Rectal smooth muscle tissue (tissue), 1 donor: ENCODE measurements around the gene TMEM213.

Source experiments
- H3K27ac ChIP-seq: one replicate; pipeline ENCODE4 v1.7.0; 2013; ENCODE audit warnings: low read depth, low read length, inconsistent platforms
- H3K27me3 ChIP-seq: one replicate; pipeline ENCODE4 v1.7.0; 2013; ENCODE audit warnings: low read length; ENCODE audit not compliant: control insufficient read depth, insufficient read depth
- H3K36me3 ChIP-seq: one replicate; pipeline ENCODE4 v1.7.0; 2013; ENCODE audit warnings: low read length; ENCODE audit not compliant: control insufficient read depth, insufficient read depth
- H3K4me1 ChIP-seq: one replicate; pipeline ENCODE4 v1.7.0; 2013; ENCODE audit warnings: low read length; ENCODE audit not compliant: control insufficient read depth, insufficient read depth
- H3K4me3 ChIP-seq: one replicate; pipeline ENCODE4 v1.7.0; 2013; ENCODE audit warnings: low read length
- H3K9ac ChIP-seq: one replicate; pipeline ENCODE4 v1.7.0; 2013; ENCODE audit warnings: low read length

Gene TMEM213

GRCh38 chr7:138872576-138872975, 74.8 kb downstream of the TMEM213 start:
- Histone ChIP-seq H3K9ac (no peak overlapping the region), H3K27me3 (no peaks in the 10 kb centered on the region), H3K4me3 (no peak overlapping the region), H3K27ac (no peak overlapping the region), H3K36me3 (peaks cover 3% of the 10 kb centered on the region), H3K4me1 (no peaks in the 10 kb centered on the region)

GRCh38 chr7:138873220-138873892, 75.6 kb downstream of the TMEM213 start:
- H3K27ac ChIP-seq = no peak overlapping the region
- no peaks in the 10 kb centered on the region for H3K4me1 ChIP-seq
- no peak overlapping the region for H3K4me3 ChIP-seq
- H3K9ac ChIP-seq = no peak overlapping the region
- H3K27me3 ChIP-seq = no peaks in the 10 kb centered on the region
- H3K36me3 ChIP-seq = peaks cover 3% of the 10 kb centered on the region

DNA sequence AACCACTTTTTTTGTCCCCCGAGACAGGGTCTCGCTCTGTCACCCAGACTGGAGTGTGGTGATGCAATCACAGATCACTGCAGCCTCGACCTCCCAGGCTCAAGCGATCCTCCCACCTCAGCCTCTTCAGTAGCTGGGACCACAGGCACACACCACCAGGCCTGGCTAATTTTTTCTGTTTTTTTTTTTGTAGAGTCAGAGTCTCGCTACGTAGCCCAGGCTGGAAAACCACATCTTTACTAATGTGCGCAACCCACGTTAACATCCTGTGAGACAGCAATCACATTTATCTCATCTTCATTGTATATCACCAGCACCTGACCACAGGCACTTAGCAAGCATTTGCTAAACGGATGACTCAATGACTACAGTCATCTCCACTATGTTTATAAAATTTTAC, 78.0 kb downstream of the TMEM213 start:
- Histone ChIP-seq H3K27me3 (no peaks in the 10 kb centered on the region), H3K4me3 (no peak overlapping the region), H3K36me3 (no peaks in the 10 kb centered on the region), H3K4me1 (no peaks in the 10 kb centered on the region), H3K9ac (no peak overlapping the region), H3K27ac (no peak overlapping the region)

GRCh38 chr7:138876326-138876725, 78.5 kb downstream of the TMEM213 start:
- Histone ChIP-seq H3K4me3 (no peak overlapping the region), H3K27me3 (no peaks in the 10 kb centered on the region), H3K4me1 (no peaks in the 10 kb centered on the region), H3K9ac (no peak overlapping the region), H3K36me3 (no peaks in the 10 kb centered on the region), H3K27ac (no peak overlapping the region)

- Histone ChIP-seq H3K27me3 (no peaks in the 10 kb centered on the region), H3K36me3 (no peaks in the 10 kb centered on the region), H3K4me3 (no peak overlapping the region), H3K9ac (no peak overlapping the region), H3K4me1 (no peaks in the 10 kb centered on the region), H3K27ac (no peak overlapping the region)
Observed at GRCh38 chr7:138878051-138878450, 80.3 kb downstream of the TMEM213 start.

DNA sequence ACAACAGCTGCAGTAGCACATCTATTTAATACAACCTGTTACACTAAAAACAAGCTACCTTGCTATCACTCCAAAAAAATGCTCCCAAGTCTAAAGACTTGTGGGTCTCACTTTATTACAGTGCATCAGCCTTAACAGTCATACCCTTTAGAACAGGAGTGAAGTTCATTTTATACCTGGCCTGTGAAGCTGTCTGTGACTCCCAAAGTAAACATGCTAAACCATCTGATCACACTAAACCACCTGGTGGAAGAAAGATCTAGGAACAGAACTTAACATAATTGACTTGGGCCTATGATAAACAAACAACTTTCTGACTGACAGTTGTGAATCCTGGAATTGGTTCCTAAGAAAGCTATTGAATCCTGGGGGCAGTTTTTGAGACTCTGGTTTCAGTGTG, 81.1 kb downstream of the TMEM213 start:
- no peaks in the 10 kb centered on the region for H3K27me3 ChIP-seq
- no peak overlapping the region for H3K27ac ChIP-seq
- no peaks in the 10 kb centered on the region for H3K36me3 ChIP-seq
- no peak overlapping the region for H3K4me3 ChIP-seq
- H3K4me1 ChIP-seq = no peaks in the 10 kb centered on the region
- H3K9ac ChIP-seq = no peak overlapping the region

DNA sequence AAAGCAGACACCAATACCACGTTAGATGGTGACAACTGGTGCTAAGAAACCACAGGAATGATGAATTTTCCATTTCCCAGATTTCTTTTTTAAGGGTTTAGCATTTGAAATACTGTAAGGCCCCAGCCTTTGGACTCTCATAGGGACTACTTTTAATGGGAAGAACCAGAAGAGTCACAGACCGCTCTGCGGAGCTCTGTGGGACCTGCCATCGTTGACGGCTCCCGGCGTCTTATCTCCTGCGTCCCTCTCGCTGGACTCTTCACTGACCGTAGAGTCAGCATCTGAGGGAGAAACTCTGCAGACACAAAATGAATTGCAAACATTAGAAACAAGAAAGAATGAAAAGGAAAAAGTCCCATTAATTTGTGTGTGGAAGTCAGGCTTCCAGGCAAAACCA, 81.6 kb downstream of the TMEM213 start:
- H3K4me3 ChIP-seq = no peak overlapping the region
- no peaks in the 10 kb centered on the region for H3K36me3 ChIP-seq
- H3K27me3 ChIP-seq = no peaks in the 10 kb centered on the region
- no peaks in the 10 kb centered on the region for H3K4me1 ChIP-seq
- H3K27ac ChIP-seq = no peak overlapping the region
- no peak overlapping the region for H3K9ac ChIP-seq

- no peaks in the 10 kb centered on the region for H3K4me1 ChIP-seq
- H3K4me3 ChIP-seq = no peak overlapping the region
- H3K27me3 ChIP-seq = no peaks in the 10 kb centered on the region
- H3K27ac ChIP-seq = no peak overlapping the region
- H3K36me3 ChIP-seq = no peaks in the 10 kb centered on the region
- no peak overlapping the region for H3K9ac ChIP-seq
Observed at GRCh38 chr7:138880881-138881578, 83.2 kb downstream of the TMEM213 start.

DNA sequence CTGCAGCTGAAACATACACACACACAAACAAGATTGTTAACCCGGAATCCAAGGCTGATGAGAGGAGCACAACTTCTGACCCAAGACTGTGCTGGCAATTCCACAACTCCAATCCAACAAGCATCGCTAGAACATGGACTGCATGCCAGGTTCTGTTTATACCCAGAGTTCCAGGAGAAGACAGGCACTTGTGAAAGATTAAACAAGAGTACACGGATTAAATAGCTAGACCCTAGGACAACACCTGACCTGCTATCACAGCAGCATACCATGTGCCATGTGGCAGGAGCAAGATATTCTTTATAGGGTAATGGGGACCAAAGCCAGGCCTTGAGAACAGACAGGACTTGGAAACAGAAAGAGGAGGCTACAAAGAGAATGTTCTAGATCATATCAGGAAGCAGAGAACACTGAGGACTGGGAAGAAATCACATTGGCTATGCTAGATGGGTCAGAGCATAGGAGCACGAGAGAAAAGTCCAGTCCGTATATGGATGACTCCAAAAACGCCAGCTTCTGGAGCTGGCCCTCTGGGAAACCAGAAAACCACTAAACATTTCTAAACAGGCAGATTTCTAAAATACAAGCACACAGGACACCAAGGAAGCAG, 83.9 kb downstream of the TMEM213 start:
- Histone ChIP-seq H3K9ac (no peak overlapping the region), H3K27ac (no peak overlapping the region), H3K27me3 (no peaks in the 10 kb centered on the region), H3K4me1 (no peaks in the 10 kb centered on the region), H3K4me3 (no peak overlapping the region), H3K36me3 (no peaks in the 10 kb centered on the region)

GRCh38 chr7:138882249-138882648, 84.5 kb downstream of the TMEM213 start:
- no peak overlapping the region for H3K27ac ChIP-seq
- H3K4me3 ChIP-seq = no peak overlapping the region
- H3K36me3 ChIP-seq = no peaks in the 10 kb centered on the region
- H3K27me3 ChIP-seq = no peaks in the 10 kb centered on the region
- no peaks in the 10 kb centered on the region for H3K4me1 ChIP-seq
- no peak overlapping the region for H3K9ac ChIP-seq

DNA sequence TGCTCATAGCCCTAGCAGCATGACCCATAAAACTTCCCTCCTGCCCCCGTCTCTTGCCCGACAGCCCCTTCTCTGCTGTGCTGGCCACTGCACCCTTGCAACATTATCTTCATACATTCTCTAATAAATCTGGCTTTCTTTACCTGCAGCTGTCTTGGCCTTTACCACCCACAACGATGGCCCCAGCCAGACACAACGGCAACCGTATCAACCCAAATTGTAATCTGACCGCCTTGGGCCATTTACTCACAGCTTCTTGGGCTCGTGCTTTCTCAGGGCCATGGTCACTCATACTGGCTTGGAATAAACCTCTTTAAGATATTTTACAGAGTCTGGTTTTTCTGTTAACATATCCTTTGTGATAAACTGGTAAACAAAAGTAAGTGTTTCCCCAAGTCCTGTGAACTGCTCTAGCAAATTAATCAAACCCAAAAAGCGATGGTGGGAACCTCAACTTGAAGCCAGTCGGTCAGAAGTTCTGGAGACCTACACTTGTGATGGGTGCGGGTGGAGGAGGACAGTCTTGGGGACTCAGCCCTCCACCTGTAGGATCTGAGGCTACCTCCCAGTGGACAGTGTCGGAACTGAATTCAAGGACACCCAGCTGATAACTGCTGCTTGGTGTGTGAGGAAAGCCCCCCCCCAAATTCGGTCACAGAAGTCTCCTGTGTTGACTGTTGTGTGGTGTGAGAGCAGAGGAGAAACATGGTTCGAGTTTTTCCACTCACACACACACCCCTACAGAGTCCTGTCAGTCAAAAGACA, 87.8 kb downstream of the TMEM213 start:
- no peak overlapping the region for H3K9ac ChIP-seq
- no peaks in the 10 kb centered on the region for H3K36me3 ChIP-seq
- H3K4me1 ChIP-seq = no peaks in the 10 kb centered on the region
- no peaks in the 10 kb centered on the region for H3K27me3 ChIP-seq
- no peak overlapping the region for H3K27ac ChIP-seq
- H3K4me3 ChIP-seq = no peak overlapping the region

DNA sequence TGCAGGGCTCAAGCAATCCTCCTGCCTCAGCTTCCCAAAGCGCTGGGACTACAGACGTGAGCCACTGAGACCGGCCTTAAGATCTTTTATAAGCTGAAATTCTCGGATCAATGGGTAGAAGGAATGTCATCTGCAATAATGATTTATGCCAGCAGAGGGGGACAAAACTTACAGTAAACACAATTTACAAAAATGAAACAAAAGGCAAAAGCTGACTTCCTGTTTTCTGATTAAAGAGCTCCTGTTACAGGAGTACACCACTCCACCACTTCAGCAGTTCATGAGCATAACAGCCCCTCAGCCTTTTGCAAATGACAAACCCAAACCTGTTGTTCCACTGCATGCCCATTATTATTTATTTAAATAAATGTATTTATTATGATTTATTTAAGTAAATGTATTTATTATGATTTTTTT, 88.7 kb downstream of the TMEM213 start:
- H3K4me3 ChIP-seq = no peak overlapping the region

More for the DNA sequence above, 88.7 kb downstream of the TMEM213 start:
- Histone ChIP-seq H3K9ac (no peak overlapping the region), H3K36me3 (no peaks in the 10 kb centered on the region), H3K27ac (no peak overlapping the region), H3K27me3 (no peaks in the 10 kb centered on the region), H3K4me1 (no peaks in the 10 kb centered on the region)
